Skeletal muscle satellite cell (primary cell): Measurements from ENCODE around the gene AK9.

Source experiments
- H3K27me3 ChIP-seq: 2 replicates; pipeline ENCODE4 v1.7.0; 2013; ENCODE audit warnings: low read length; ENCODE audit not compliant: control insufficient read depth, insufficient read depth
- H3K36me3 ChIP-seq: 2 replicates; pipeline ENCODE4 v1.7.0; 2013; ENCODE audit warnings: mild to moderate bottlenecking, control low read depth, low read length; ENCODE audit not compliant: insufficient read depth
- H3K4me1 ChIP-seq: 2 replicates; pipeline ENCODE4 v1.7.0; 2013; ENCODE audit warnings: low read length; ENCODE audit not compliant: control insufficient read depth, insufficient read depth
- H3K4me2 ChIP-seq: 2 replicates; pipeline ENCODE4 v1.7.0; 2013; ENCODE audit warnings: mild to moderate bottlenecking, low read length
- H3K4me3 ChIP-seq: 2 replicates; pipeline ENCODE4 v1.7.0; 2013; ENCODE audit warnings: low read length
- H3K9ac ChIP-seq: 2 replicates; pipeline ENCODE4 v1.7.0; 2013; ENCODE audit warnings: mild to moderate bottlenecking, low read depth, low read length, moderate library complexity
- H3K9me3 ChIP-seq: replicated peaks from 2 replicates; pipeline ENCODE4 v1.7.0; 2013; ENCODE audit warnings: mild to moderate bottlenecking, control low read depth, low read length

Gene AK9

DNA sequence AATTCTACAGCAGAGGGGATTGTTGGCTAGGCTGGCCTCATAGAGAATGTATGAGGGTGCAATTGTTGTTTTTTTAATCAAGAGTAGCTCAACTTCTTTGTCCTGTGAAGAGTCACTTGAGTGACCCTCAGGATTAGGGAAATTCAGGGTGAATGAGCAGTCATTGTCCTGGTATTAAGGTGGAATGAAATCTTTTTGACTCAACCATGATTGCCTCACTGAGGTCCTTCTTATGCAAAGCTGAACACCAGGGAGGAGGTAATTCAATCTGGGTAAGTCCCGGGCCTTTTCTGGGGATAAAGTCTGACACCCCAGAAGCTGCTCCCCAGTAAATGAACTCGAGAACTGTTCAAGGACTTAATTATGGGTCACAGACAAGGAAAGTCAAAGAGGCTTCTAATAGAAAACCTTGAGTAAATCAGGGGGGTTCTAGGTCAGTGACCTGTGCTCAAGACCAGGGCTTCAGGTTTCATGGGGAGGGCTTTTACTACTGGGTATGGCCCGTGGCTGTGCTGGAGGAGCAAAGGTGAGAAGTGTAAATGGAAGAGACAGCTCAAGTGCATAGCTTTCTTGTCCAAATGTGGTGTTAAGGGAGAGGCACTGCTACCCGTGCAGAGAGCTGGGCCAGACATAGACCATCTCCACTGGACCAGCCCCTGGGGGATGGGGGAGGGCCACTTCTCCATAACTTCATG, 182.7 kb downstream of the AK9 start:
- Histone ChIP-seq H3K4me3 (no peak overlapping the region), H3K36me3 (no peaks in the 10 kb centered on the region), H3K4me2 (no peak overlapping the region), H3K27me3 (no peaks in the 10 kb centered on the region), H3K4me1 (no peaks in the 10 kb centered on the region), H3K9ac (no peak overlapping the region), H3K9me3 (no peaks in the 10 kb centered on the region)

DNA sequence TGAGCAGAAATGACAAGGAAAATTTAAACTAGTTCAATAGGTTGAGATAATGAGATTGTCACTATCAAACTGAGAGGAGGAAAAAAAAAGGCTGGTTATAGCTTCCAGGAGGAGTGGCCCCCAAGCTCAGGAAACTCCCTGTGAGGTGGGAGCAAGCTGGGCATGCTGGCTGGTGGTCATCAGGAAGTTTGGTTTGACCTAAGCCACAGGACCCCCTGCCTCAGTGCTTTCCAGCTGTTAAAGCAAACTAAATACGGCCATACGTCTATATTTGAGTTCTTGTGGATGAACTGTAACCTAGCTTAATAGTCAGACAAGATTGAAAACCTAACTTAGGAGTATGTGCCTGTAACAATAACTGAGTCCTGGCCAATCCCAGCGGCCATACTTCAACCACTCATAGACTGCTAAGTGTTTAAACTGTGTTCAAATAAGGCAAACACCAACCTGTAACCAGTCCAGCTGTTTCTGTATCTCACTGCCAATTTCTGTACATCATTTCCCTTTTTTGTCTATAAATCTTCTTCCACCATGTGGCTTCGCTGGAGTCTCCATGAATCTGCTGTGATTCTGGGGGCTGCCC, 183.4 kb downstream of the AK9 start:
- Histone ChIP-seq H3K9ac (no peak overlapping the region), H3K4me2 (no peak overlapping the region), H3K4me1 (no peaks in the 10 kb centered on the region), H3K9me3 (no peaks in the 10 kb centered on the region), H3K4me3 (no peak overlapping the region), H3K27me3 (no peaks in the 10 kb centered on the region), H3K36me3 (no peaks in the 10 kb centered on the region)

DNA sequence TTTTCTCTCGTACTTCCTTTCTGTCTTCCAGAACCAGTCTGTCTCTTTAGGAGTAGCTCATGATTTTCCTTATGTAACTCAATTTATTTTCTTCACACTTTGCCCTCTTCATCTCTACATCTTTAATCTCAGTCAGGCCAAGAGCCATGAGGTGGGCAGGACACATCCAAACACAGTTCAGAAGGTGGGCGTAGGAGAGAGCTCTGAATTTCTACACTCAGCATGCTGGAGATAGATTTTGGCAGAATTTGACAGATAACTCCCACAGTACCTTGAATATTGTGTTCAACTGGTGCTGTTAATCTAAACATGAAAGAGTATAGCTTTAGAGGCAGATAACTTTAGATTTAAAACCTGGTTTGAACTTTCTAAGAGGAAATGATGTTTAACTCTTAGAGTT, 184.2 kb downstream of the AK9 start:
- Histone ChIP-seq H3K9ac (no peak overlapping the region), H3K9me3 (no peaks in the 10 kb centered on the region), H3K4me3 (no peak overlapping the region), H3K4me1 (peaks cover 2% of the 10 kb centered on the region), H3K27me3 (no peaks in the 10 kb centered on the region), H3K4me2 (no peak overlapping the region), H3K36me3 (no peaks in the 10 kb centered on the region)

DNA sequence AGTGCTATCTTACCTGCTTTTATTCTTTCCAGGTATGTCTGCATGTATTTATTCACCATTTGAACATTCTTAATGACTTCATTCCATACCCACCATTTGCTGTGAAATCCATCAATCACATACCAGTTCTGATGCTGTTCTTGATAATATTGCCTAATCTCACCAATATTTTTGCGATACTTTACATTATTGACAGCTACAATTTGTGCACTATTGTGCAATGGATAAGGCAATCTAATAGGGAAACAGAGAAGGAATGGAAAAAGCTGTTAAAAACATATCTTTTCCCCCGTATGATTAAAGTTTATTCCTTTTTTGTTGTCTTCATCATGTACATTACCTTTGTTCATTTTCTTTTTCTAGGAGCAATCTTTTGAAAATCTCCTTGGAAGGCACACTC, 184.7 kb downstream of the AK9 start:
- no peak overlapping the region for H3K4me2 ChIP-seq
- no peaks in the 10 kb centered on the region for H3K27me3 ChIP-seq
- peaks cover 3% of the 10 kb centered on the region for H3K4me1 ChIP-seq
- H3K9me3 ChIP-seq, result no peaks in the 10 kb centered on the region
- H3K36me3 ChIP-seq, result no peaks in the 10 kb centered on the region
- H3K4me3 ChIP-seq, result no peak overlapping the region
- no peak overlapping the region for H3K9ac ChIP-seq

DNA sequence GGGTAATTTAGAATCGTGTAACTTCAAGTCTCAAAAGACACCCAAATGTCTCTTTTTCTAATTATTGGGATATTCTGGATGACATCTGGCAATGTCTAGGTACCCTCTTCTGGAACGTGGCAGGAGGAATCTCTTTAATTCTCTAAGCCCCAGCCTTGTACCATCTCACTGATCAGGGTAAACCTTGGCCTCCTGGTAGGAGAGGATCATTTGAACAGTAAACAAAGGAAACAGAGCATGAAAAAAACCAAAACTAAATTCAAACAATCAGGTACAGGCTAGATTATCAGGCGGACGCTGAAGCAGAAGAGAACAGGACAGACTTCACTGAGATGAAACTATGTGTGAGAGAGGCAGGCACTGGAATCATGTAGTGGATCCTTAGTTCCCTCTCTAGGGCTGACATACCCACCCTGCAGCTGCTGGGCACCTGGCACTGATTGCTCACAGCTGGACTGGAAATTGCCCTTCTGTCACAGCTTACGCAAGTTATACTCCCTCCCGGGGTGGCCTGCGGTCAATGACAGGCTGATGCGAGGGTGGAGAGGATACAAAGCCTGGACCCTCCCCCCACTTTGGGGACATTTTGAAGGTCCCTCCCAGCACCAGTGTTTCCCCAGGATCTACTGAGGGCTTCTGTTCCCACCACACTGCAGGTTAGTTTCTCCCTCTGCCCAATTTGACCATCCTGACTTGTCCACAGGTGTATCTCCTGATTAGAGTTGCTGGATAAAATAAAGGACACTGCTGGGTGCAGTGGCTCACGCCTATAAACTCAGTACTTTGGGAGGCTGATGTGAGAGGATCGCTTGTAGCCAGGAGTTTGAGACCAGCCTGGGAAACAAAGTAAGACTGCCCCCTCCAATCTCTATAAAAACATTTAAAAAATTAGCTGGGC, 187.4 kb downstream of the AK9 start:
- H3K9ac ChIP-seq, result no peak overlapping the region
- H3K4me1 ChIP-seq, result peaks cover 3% of the 10 kb centered on the region
- no peak overlapping the region for H3K4me2 ChIP-seq
- H3K9me3 ChIP-seq, result no peaks in the 10 kb centered on the region
- H3K27me3 ChIP-seq, result no peaks in the 10 kb centered on the region
- H3K4me3 ChIP-seq, result no peak overlapping the region
- no peaks in the 10 kb centered on the region for H3K36me3 ChIP-seq

DNA sequence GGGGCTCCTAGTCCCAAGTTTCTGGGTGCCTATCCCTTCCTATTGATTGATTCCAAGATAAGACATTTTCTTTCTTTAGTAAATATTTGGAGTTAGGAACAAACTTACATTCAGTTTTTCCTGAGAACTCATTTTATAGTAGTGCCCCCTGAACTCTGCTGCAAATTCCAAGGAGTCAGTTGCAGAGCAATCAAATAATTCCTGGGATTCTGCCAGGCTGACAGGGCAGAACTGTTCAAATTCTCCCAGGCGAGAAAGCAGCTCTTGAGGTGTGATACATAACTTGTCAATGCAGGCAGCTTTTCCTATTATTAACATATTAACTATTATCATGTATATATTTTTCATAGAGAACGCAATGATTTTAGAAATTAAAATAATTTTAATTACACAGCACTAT, 192.1 kb downstream of the AK9 start:
- Histone ChIP-seq H3K4me3 (no peak overlapping the region), H3K27me3 (peaks cover 10% of the 10 kb centered on the region), H3K4me1 (peaks cover 3% of the 10 kb centered on the region), H3K4me2 (no peak overlapping the region), H3K9me3 (no peaks in the 10 kb centered on the region), H3K9ac (no peak overlapping the region), H3K36me3 (no peaks in the 10 kb centered on the region)

DNA sequence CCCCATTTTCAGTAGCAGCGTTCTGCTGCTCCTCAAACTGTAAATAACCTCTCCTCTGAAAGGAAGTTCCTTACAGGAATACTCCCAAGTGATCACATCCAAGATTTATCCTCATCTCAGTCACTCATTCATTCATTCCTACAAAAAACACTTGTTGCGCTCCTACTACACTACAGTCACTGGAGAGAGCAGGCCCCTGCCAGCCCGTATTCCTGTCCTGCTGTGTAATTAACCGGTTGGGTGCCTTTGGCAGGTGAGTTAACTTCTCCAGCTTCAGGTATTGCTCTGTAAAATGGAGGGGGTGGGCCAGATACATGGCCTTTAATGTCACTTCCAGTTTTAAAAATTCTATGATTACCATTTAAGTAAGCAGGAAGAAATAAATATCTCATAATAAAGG, 192.9 kb downstream of the AK9 start:
- H3K9me3 ChIP-seq, result no peaks in the 10 kb centered on the region
- H3K36me3 ChIP-seq, result no peaks in the 10 kb centered on the region
- no peak overlapping the region for H3K4me3 ChIP-seq
- no peak overlapping the region for H3K4me2 ChIP-seq
- peaks cover 3% of the 10 kb centered on the region for H3K4me1 ChIP-seq
- peaks cover 11% of the 10 kb centered on the region for H3K27me3 ChIP-seq
- no peak overlapping the region for H3K9ac ChIP-seq

DNA sequence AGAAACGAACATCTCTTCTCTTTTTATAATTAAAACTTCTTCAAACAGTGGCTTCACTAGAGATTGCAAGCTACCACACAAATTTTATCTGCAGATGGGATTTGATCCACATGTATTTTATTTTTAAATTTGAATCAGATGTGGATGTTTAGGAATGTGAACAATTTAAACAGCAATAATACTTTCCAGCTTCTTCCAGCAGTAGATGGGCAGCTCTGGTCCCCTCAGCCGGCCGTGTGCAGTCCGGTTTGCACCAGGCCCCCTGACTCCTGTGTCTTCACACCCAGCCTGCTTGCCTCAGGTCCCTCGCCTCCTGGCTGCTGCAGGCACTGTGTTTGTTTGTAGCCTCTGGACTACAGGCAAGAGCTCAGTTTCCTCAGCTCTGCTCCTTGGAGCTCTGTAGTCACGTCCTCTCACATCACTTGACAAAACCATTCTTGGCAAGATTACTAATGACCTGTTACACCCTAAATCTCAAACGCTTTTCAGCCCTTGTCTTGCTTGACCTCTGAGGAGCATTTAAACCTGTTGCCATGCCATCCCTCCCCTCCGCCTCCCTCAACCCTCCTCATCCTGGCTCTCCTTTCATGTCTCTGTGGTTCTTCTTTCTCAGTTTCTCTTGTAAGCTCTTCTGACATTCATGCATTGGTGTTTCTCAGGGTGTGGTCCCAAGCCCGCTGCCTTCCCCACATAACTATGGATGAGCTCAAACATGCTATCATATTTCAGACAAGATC, 194.8 kb downstream of the AK9 start:
- H3K9ac ChIP-seq, result no peak overlapping the region
- H3K27me3 ChIP-seq, result peaks cover 18% of the 10 kb centered on the region
- no peak overlapping the region for H3K4me3 ChIP-seq
- H3K36me3 ChIP-seq, result no peaks in the 10 kb centered on the region
- H3K9me3 ChIP-seq, result no peaks in the 10 kb centered on the region
- H3K4me1 ChIP-seq, result no peaks in the 10 kb centered on the region
- H3K4me2 ChIP-seq, result no peak overlapping the region

DNA sequence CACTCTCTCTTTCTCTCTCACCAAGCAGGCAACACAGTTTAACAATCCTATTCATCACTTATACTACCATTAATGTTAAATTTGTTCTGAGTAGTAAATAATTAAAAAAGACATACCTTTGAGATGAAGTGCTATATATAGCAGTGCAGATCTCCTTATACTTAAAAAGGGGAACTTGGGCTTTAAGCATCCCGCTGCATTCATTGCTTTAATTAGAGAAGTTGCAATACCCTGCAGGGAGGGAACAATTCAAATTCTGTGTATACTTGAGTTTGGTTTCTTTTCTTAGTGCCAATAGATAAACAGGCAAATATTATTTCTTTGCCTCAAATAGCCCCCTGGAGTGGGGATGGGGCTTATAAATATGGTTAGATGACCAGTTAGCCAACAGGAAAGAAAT, 197.1 kb downstream of the AK9 start:
- Histone ChIP-seq H3K27me3 (peaks cover 18% of the 10 kb centered on the region), H3K4me3 (no peak overlapping the region), H3K36me3 (no peaks in the 10 kb centered on the region), H3K4me1 (no peaks in the 10 kb centered on the region), H3K9me3 (no peaks in the 10 kb centered on the region), H3K4me2 (no peak overlapping the region), H3K9ac (no peak overlapping the region)

DNA sequence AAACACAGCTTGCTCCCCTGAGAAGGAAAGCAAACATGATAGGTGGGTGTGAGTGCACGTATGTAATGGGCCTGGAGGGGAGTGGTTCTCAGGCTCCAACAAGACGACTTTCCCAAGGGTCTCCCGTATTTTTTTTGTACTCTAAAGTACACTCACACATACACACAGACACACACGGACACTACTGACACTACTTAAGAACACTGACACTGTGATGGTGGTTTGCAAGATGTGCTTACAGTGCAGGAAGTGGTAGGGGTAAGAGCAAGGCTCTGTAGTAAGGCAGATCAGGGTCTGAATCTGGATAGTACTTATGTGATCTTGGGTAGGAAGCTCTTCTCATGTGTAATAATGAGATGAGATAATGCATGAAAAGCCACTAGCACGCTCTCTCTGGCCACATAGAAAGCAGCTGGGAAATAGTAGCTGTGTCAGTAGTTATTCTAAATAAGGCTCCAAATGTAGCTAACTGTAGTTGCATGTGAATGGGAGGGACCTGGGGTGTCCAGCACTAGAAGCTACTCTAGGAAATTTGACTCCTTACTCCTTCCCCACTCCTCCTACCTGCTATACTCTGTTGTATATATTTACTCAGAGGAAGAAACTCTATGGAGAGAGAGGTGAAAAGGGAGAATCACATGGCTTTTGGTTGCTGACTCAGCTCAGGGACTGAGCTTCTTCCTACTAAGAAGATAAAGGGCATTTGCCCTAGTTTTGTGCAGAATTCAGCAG, 199.6 kb downstream of the AK9 start:
- Histone ChIP-seq H3K9me3 (no peaks in the 10 kb centered on the region), H3K4me3 (no peak overlapping the region), H3K36me3 (no peaks in the 10 kb centered on the region)

DNA sequence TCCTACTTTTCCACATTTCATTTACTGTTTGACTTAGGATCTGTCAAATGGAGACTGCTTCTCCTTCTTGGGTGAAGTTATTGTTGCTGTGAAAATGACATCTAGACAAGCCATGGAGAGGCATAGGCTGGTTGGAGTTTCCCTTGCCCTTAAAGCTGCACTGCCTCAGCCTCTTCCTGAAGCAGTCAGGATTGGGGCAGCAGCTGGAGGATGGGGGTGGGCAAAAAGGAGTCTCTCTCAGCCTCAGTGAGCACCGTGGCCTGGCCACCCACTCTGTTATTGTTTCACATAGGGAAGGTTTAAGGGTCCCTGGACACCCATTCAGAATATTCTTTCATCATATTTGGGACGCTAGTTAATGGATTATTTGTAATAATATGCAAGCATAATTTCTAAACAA, 200.3 kb downstream of the AK9 start:
- H3K27me3 ChIP-seq, result peaks cover 11% of the 10 kb centered on the region
- no peak overlapping the region for H3K9ac ChIP-seq
- no peak overlapping the region for H3K4me3 ChIP-seq
- H3K4me1 ChIP-seq, result no peaks in the 10 kb centered on the region
- H3K4me2 ChIP-seq, result no peak overlapping the region
- H3K36me3 ChIP-seq, result no peaks in the 10 kb centered on the region
- no peaks in the 10 kb centered on the region for H3K9me3 ChIP-seq

More for the DNA sequence above, 199.6 kb downstream of the AK9 start:
- Histone ChIP-seq H3K9ac (no peak overlapping the region), H3K4me2 (no peak overlapping the region), H3K27me3 (peaks cover 13% of the 10 kb centered on the region), H3K4me1 (no peaks in the 10 kb centered on the region)
